IPS DF 6.9 (cell line): ENCODE data around the gene LPIN2.

Source experiments
- DNase-seq: peaks from one replicate; pipeline ENCODE4 v3.0.0-alpha.2; 2013; ENCODE audit warnings: low read depth, low spot score
- H3K27ac ChIP-seq: one replicate; pipeline ENCODE4 v1.5.1; 2013; ENCODE audit warnings: low read length, control low read depth
- H3K27me3 ChIP-seq: 2 replicates; pipeline ENCODE4 v1.6.1; 2013; ENCODE audit warnings: mild to moderate bottlenecking, low read length; ENCODE audit not compliant: control insufficient read depth, insufficient read depth
- H3K36me3 ChIP-seq: 2 replicates; pipeline ENCODE4 v1.6.1; 2013; ENCODE audit warnings: low read length; ENCODE audit not compliant: control insufficient read depth, insufficient read depth
- H3K4me1 ChIP-seq: 2 replicates; pipeline ENCODE4 v1.6.1; 2013; ENCODE audit warnings: low read length; ENCODE audit not compliant: control insufficient read depth, insufficient read depth
- H3K4me3 ChIP-seq: 2 replicates; pipeline ENCODE4 v1.5.1; 2013; ENCODE audit warnings: mild to moderate bottlenecking, low read length
- H3K9me3 ChIP-seq: 2 replicates; pipeline ENCODE4 v1.6.1; 2013; ENCODE audit warnings: low read length, inconsistent platforms; ENCODE audit not compliant: control insufficient read depth, insufficient read depth
- WGBS: extraction: QIAGEN DNeasy Blood & Tissue Kit; methylation state at CpG from one replicate; pipeline ENCODE4 v1.1.7; 2013; ENCODE audit warnings: mixed read lengths, missing lambda C conversion rate; ENCODE audit not compliant: insufficient read length, insufficient coverage; 5-methylcytosine and 5-hydroxymethylcytosine counted together

The LPIN2 gene

GRCh38 chr18:2981212-2981728 lies 31.7 kb downstream of the LPIN2 start:
- WGBS, result no CpG with 5 or more reads among the region's 6 CpGs
- H3K9me3 ChIP-seq, result no peaks in the 10 kb centered on the region
- no peak overlapping the region for H3K27ac ChIP-seq
- H3K4me1 ChIP-seq, result no peaks in the 10 kb centered on the region
- no peak overlapping the region for H3K4me3 ChIP-seq
- no peaks in the 10 kb centered on the region for H3K36me3 ChIP-seq
- DNase-seq, result no peak
- no peaks in the 10 kb centered on the region for H3K27me3 ChIP-seq

- Histone ChIP-seq H3K36me3 (no peaks in the 10 kb centered on the region), H3K9me3 (no peaks in the 10 kb centered on the region), H3K4me3 (no peak overlapping the region), H3K27me3 (no peaks in the 10 kb centered on the region), H3K4me1 (no peaks in the 10 kb centered on the region), H3K27ac (no peak overlapping the region)
- DNase-seq, result no peak
- WGBS, result no CpG with 5 or more reads among the region's 8 CpGs
Measured at GRCh38 chr18:2979871-2980790, 32.8 kb downstream of the LPIN2 start.

GRCh38 chr18:2979129-2979528 lies 33.8 kb downstream of the LPIN2 start:
- H3K27ac ChIP-seq, result no peak overlapping the region
- no peak overlapping the region for H3K4me3 ChIP-seq
- no peaks in the 10 kb centered on the region for H3K36me3 ChIP-seq
- DNase-seq, result no peak
- no peaks in the 10 kb centered on the region; the same call in 1 of the 2 replicates for H3K4me1 ChIP-seq
- H3K9me3 ChIP-seq, result no peaks in the 10 kb centered on the region
- no CpG with 5 or more reads among the region's 3 CpGs for WGBS
- H3K27me3 ChIP-seq, result no peaks in the 10 kb centered on the region

GRCh38 chr18:2978661-2979106 lies 34.3 kb downstream of the LPIN2 start:
- no peak overlapping the region for H3K4me3 ChIP-seq
- H3K27me3 ChIP-seq, result no peaks in the 10 kb centered on the region

GRCh38 chr18:2978208-2978607 lies 34.7 kb downstream of the LPIN2 start:
- no peaks in the 10 kb centered on the region for H3K9me3 ChIP-seq
- WGBS, result no CpG with 5 or more reads among the region's 3 CpGs
- H3K27ac ChIP-seq, result no peak overlapping the region
- no peaks in the 10 kb centered on the region for H3K27me3 ChIP-seq
- no peak for DNase-seq
- H3K4me1 ChIP-seq, result no peaks in the 10 kb centered on the region; the same call in 1 of the 2 replicates
- H3K4me3 ChIP-seq, result no peak overlapping the region
- H3K36me3 ChIP-seq, result no peaks in the 10 kb centered on the region

More at GRCh38 chr18:2978661-2979106, 34.3 kb downstream of the LPIN2 start:
- Histone ChIP-seq H3K4me1 (no peaks in the 10 kb centered on the region; the same call in 1 of the 2 replicates), H3K27ac (no peak overlapping the region), H3K36me3 (no peaks in the 10 kb centered on the region), H3K9me3 (no peaks in the 10 kb centered on the region)
- WGBS, result no CpG with 5 or more reads among the region's 3 CpGs
- no peak for DNase-seq

- H3K27me3 ChIP-seq, result no peaks in the 10 kb centered on the region
- no peaks in the 10 kb centered on the region for H3K9me3 ChIP-seq
- no peak overlapping the region for H3K4me3 ChIP-seq
- H3K4me1 ChIP-seq, result no peaks in the 10 kb centered on the region; the same call in 1 of the 2 replicates
- no peaks in the 10 kb centered on the region for H3K36me3 ChIP-seq
- DNase-seq, result no peak
- WGBS, result no CpG with 5 or more reads among the region's 8 CpGs
- no peak overlapping the region for H3K27ac ChIP-seq
Measured at GRCh38 chr18:2976218-2977132, 36.5 kb downstream of the LPIN2 start.

GRCh38 chr18:2974731-2975130 lies 38.2 kb downstream of the LPIN2 start:
- Histone ChIP-seq H3K27me3 (no peaks in the 10 kb centered on the region), H3K9me3 (no peaks in the 10 kb centered on the region), H3K4me1 (no peaks in the 10 kb centered on the region; the same call in 1 of the 2 replicates), H3K27ac (no peak overlapping the region), H3K4me3 (no peak overlapping the region), H3K36me3 (no peaks in the 10 kb centered on the region)
- DNase-seq, result no peak
- WGBS, result no CpG with 5 or more reads among the region's 3 CpGs

GRCh38 chr18:2971741-2972552 lies 41.0 kb downstream of the LPIN2 start:
- Histone ChIP-seq H3K27ac (no peak overlapping the region), H3K27me3 (no peaks in the 10 kb centered on the region), H3K9me3 (no peaks in the 10 kb centered on the region), H3K36me3 (no peaks in the 10 kb centered on the region), H3K4me3 (no peak overlapping the region), H3K4me1 (no peaks in the 10 kb centered on the region; the same call in 1 of the 2 replicates)
- WGBS, result no CpG with 5 or more reads among the region's 18 CpGs
- no peak for DNase-seq

- Histone ChIP-seq H3K9me3 (no peaks in the 10 kb centered on the region), H3K27me3 (no peaks in the 10 kb centered on the region), H3K4me1 (no peaks in the 10 kb centered on the region; the same call in 1 of the 2 replicates), H3K4me3 (no peak overlapping the region), H3K27ac (no peak overlapping the region), H3K36me3 (no peaks in the 10 kb centered on the region)
- WGBS, result no CpG with 5 or more reads among the region's 11 CpGs
- DNase-seq, result no peak
Measured at GRCh38 chr18:2970772-2971659, 41.9 kb downstream of the LPIN2 start.
